HG02884 (cell line): Measurements from ENCODE around the gene HBB.
"Not testable (repeated sequence)": the region's sequence is repeated elsewhere in the genome, so short reads cannot be mapped to it uniquely, and the experiment has no call there.

Experiments used
- ATAC-seq: cut with Tn5 transposase; IDR thresholded peaks from one replicate; pipeline ENCODE4 v1.9.1; 2021; ENCODE audit warnings: mild to moderate bottlenecking, moderate library complexity; ENCODE audit not compliant: unreplicated experiment

HBB gene

DNA sequence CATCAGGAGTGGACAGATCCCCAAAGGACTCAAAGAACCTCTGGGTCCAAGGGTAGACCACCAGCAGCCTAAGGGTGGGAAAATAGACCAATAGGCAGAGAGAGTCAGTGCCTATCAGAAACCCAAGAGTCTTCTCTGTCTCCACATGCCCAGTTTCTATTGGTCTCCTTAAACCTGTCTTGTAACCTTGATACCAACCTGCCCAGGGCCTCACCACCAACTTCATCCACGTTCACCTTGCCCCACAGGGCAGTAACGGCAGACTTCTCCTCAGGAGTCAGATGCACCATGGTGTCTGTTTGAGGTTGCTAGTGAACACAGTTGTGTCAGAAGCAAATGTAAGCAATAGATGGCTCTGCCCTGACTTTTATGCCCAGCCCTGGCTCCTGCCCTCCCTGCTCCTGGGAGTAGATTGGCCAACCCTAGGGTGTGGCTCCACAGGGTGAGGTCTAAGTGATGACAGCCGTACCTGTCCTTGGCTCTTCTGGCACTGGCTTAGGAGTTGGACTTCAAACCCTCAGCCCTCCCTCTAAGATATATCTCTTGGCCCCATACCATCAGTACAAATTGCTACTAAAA lies at the start of gene HBB:
HBB (minus strand) TSS at position 340 of the 579 bp plus-strand sequence; CDS start at position 290, 50 bp downstream.
- ATAC-seq = no peak

DNA sequence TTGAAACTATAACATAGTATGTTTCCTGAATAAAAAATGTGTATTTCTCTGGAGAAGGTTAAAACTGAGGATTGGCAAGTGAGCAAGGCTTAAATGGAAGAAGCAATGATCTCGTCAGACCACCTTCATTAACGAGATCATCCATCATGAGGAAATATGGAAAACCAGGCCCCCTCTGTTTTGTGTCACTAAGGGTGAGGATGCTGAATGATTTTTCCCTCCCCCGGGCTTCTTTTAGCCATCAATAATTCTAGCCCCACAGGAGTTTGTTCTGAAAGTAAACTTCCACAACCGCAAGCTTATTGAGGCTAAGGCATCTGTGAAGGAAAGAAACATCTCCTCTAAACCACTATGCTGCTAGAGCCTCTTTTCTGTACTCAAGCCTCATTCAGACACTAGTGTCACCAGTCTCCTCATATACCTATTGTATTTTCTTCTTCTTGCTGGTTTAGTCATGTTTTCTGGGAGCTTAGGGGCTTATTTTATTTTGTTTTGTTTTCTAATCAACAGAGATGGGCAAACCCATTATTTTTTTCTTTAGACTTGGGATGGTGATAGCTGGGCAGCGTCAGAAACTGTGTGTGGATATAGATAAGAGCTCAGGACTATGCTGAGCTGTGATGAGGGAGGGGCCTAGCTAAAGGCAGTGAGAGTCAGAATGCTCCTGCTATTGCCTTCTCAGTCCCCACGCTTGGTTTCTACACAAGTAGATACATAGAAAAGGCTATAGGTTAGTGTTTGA lies 48.7 kb upstream of the HBB start:
- no peak for ATAC-seq

DNA sequence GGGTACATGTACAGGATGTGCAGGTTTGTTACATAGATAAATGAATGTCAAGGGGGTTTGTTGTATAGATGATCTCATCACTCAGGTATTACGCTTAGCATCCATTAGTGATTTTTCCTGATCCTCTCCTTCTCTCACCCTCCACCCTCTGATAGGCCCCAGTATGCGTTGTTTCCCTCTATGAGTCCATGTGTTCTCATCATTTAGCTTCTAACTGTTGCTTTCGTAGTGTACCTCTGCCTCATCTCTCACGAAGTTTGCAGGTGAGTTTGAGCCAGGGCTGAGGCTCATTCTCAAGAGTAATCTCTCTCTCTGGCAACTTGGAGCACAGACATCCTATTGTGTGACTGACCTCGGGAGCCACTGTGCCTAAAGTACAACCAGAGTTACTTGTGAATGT lies 47.5 kb upstream of the HBB start:
- ATAC-seq = no peak

DNA sequence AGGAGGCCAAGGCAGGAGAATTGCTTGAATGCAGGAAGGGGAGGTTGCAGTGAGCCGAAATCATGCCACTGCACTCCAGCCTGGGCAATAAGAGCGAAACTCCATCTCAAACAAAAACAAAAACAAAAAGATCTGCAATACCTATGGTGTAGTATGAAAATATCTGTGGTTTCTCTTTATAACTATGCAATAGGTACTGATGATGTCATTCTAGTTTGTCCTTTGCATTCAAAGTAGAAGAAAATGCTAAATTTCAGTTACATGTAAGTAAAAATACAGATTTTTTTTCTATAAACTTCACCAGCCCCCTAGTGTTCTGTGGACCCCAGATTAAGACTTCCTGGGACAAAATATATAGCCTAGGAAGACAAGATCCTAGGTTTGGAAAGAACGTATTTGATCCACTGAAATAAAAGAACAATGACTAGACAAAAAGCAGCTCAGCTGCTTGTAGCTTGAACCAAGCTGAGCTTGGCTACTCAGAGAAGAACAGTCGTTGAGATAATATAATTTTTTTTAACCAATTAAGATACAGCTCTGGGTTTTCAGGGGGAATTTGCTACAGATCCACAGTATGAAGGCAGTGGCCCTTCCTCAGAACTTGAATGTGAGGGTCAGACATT lies 45.6 kb upstream of the HBB start:
- no peak for ATAC-seq

DNA sequence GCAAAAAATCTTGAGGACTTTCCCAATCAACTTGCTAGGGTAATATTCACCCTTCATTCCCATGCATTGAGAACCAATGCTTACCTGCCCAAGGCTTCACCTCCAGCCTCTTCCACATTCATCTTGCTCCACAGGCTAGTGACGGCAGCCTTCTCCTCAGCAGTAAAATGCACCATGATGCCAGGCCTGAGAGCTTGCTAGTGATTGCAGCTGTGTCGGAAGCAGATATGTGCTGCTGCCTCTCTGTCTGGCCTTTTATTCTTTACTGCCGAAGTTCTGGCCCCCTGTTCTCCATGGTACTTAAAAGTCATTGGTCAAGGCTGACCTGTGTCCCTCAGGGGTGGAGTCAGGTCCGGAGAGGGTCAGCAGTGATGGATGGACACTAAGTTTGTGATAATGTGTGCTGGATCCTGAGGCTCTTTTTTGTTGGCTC lies 42.9 kb upstream of the HBB start, which contains the start of gene HBE1:
HBE1 (minus strand) TSS at position 231 of the 433 bp plus-strand sequence; CDS start at position 176, 55 bp downstream.
- ATAC-seq = no peak

DNA sequence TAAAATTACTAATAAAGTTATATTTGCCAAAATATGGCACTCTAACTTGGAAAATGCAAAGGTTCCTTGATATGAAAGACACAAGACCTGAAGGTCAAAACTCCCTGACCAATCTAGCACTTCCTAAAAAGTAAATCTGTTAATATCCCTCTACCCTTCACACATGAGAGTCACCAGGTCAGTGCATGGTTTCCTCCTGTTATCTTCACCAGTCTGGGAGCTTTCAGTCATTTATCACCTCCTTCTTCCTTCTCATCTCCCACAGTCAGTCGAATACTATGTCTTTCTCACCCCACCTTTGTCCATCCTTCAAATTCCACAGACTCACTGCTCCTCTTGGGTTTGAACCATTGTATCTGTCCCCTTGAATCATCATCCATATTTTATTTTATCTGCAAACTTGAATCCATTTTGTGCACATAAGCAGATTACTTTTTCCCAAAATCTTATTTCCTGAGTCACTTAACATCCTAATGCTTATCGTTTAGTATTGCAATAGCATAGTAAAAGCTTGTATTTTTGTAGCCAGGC lies 40.2 kb upstream of the HBB start:
- no peak for ATAC-seq

DNA sequence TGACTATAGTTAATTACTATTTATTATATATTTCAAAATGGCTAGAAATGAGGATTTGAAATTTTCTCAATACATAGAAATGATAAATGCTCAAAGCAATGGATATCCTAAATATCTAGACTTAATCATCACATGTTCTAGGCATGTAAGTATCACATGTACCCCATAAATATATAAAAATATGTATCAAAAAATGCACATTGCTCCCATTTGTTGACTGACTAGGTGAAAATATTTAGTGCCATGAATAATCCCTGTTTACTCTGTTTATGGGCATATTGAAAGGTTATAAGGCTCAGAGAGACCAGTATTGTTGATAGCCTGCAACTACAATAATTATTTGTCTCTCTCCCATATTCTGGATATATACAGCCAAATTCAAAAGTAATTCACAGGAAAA lies 39.7 kb upstream of the HBB start:
- no peak for ATAC-seq

DNA sequence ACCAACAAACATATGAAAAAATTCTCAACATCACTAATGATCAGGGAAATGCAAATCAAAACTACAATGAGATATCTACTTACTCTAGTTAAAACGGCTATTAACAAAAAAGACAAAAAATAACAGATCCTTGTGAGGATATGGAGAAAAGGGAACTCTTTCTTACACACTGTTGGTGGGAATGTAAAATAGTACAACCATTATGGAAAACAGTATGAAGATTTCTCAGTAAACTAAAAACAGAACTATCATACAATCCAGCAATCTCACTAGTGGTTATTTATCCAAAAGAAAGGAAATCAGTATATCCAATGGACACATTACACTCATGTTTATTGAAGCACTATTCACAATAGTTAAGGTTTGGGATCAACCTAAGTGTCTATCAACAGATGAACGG lies 39.0 kb upstream of the HBB start:
- no peak for ATAC-seq

DNA sequence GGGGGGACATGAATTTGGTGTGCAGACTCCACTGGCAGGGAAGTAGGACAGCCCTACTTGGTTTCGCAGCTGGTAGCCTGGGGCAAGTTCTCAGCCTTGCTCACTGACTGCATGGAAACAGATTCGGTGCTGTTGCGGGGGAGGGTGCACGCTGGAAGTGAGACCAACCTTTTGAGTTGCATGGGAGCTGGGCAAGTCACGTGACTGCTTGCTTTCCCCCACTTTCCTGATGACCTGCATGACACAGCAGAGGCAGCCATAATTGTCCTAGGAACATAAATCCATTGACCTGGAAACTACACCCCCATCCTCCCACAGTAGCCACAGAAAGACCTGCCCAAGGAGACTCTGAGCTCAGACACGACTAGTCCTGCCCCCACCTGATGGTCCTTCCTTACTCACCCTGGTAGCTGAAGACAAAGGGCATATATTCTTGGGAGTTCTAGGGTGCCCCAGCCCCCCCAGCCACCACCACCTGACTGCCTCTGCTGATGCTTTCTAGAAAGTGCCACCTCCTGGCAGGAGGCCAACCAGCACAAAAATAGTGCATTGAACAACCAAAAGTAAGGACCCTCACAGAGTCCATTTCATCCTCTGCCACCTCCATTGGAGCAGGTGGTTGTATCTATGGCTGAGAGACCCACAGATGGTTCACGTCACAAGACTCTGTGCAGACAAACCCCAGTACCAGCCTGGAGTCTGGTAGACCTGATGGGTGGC lies 31.8 kb upstream of the HBB start:
- no peak for ATAC-seq

DNA sequence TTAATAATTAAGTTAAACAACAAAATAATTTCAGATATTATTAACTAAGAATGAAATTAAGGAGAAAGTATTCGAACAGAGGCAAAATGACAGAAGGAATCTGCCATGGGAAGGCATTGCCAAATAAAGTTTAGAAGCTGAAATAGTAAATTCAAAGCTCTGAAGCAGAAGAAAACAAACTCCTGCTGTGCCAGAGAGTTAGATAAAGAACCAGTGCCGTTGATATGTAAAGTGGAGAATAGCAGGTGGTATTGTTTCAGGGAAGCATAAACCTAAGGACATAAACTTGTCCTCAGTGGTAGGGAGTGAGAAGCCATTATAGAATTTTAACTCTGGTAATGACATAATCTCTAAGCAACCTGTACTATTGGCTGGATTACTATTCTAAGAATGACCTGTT lies 30.4 kb upstream of the HBB start:
- no peak for ATAC-seq

DNA sequence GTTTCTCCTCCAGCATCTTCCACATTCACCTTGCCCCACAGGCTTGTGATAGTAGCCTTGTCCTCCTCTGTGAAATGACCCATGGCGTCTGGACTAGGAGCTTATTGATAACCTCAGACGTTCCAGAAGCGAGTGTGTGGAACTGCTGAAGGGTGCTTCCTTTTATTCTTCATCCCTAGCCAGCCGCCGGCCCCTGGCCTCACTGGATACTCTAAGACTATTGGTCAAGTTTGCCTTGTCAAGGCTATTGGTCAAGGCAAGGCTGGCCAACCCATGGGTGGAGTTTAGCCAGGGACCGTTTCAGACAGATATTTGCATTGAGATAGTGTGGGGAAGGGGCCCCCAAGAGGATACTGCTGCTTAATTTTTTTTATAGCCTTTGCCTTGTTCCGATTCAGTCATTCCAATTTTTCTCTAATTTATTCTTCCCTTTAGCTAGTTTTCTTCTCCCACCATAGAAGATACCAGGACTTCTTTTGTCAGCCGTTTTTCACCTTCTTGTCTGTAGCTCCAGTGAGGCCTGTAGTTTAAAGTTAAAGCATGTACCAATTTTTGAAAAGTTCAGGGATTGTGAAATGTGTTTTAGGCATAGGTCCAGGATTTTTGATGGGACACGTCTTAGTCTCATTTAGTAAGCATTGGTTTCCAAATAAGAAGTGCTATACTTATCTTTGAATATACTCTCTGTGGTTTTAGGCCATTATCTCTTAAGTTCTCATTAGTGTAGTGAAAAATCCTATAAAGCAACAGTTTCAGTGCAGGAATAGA lies 28.0 kb upstream of the HBB start, which contains the start of gene HBG2:
HBG2 (minus strand) TSS at position 136 of the 768 bp plus-strand sequence; CDS start at position 83, 53 bp downstream.
- ATAC-seq = not testable (repeated sequence)

DNA sequence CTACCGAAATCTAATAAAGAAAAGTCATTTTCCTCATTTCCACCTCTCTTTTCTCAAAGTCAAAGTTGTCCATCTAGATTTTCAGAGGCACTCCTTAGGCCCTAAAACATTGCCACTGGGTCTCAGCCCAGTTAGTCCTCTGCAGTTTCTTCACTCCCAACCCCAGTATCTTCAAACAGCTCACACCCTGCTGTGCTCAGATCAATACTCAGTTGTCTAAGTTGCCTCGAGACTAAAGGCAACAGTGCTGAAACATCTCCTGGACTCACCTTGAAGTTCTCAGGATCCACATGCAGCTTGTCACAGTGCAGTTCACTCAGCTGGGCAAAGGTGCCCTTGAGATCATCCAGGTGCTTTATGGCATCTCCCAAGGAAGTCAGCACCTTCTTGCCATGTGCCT lies 27.2 kb upstream of the HBB start:
- not testable (repeated sequence) for ATAC-seq

DNA sequence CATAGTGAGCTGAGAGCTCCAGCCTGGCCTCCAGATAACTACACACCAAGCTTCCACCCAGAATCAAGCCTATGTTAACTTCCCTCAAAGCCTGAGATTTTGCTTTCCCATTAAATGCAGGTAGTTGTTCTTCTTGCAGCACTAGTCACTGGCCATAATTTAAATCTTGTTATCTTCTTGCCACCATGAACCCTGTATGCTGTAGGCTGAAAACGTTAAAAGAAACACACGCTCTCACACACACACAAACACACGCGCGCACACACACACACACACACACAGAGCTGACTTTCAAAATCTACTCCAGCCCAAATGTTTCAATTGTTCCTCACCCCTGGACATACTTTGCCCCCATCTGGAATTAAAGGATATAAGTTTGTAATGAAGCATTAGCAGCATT lies 26.6 kb upstream of the HBB start:
- ATAC-seq = not testable (repeated sequence)

DNA sequence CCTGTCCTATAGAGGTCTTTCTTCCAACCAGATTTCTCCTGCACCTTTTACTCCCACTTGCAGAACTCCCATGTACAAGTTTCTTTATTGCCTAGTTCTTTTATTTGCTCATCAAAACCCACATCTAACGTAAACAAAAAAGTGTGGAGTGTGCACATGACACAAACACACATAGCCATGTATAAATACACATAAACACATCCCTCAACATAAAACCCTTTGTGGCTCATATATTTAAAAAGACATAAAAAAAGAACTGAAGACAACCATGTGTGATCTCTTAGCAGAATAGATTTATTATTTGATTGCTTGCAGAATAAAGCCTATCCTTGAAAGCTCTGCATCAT lies 26.0 kb upstream of the HBB start:
- no peak for ATAC-seq

DNA sequence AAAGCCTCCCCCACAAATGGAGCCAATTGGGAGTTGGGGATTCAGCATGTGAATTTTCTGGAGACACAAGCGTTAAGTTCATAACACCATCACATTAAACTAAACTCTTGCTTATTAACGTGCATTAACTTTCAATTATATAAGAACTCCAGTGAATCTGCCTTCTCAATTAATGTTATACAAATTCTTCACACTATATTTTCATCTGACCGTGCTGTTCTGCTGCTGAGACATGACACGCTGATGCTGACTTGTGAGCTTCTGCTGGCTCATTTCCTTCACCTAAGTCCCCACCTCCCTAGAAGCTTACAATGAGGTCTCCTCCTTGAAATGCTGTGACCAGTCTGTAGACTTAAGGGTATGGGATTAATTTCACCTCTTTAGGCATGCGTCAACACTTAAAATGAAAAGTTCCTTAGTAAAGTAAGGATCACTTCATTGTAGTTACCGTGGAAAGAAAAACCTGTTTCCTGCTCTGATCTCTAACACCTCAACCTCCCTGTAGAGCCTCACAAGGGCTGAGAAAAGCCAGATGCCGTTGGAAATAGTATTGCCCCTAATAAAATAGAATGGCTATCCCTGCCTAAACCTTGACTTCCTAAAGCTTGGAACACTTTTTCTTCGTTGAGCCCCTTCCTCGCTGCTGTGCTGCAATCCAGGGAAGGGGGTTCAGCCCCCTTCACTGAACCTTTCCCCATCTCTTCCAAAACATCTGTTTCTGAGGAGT lies 25.5 kb upstream of the HBB start:
- ATAC-seq = no peak

DNA sequence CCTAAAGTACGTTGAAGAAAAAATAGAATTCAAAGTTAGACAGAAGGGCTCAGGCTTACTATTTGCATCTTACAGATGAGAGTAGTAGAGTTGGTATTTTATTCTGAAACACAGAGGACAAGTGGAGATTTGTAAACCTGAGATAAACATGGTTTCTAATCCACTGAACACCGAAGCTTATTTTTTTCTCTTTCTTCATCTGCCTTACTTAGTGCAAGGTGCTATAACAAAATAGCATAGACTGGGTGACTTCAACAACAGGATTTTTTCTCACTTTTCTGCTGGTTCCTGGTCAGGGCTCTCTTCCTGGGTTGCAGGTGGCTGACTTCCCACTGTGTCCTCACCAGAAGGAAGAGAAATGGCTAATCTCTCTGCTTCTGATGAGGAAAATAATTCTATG lies 24.9 kb upstream of the HBB start:
- ATAC-seq = no peak

DNA sequence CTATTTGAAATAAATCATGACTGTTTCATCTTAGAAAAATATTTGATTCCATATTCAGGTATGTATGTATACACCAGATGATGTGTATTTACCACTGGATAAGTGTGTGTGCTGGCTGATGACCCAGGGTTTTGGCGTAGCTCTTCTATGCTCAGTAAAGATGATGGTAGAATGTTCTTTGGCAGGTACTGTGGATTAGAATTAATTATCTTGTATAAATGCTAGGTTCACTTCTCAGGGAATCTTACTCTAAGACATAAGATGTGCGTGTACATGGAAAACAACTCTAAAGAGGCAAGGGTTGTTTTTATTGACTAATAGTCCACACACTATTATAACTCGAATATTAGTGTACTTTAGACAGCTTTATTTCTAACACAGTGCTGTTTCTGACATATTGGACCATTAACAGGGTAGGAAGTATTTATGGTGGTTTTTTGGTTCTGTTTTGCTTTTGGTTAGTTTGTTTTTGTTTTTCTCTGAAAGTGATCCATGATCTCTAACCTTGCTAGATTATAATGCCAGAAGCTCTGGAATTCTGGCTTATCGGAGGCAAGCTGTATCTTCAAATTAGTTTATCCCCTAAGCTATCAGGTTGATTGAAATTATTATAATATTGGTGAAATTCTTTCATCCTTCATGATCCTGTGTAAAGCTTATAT lies 23.8 kb upstream of the HBB start:
- no peak for ATAC-seq

DNA sequence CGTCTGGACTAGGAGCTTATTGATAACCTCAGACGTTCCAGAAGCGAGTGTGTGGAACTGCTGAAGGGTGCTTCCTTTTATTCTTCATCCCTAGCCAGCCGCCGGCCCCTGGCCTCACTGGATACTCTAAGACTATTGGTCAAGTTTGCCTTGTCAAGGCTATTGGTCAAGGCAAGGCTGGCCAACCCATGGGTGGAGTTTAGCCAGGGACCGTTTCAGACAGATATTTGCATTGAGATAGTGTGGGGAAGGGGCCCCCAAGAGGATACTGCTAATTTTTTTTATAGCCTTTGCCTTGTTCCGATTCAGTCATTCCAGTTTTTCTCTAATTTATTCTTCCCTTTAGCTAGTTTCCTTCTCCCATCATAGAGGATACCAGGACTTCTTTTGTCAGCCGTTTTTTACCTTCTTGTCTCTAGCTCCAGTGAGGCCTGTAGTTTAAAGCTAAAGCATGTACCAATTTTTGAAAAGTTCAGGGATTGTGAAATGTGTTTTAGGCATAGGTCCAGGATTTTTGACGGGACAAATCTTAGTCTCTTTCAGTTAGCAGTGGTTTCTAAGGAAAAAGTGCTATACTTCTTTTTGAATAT lies 23.0 kb upstream of the HBB start, which contains the start of gene HBG1:
HBG1 (minus strand) TSS at position 51 of the 590 bp plus-strand sequence. CDS start 53 bp downstream, outside the sequence.
- ATAC-seq = not testable (repeated sequence)

DNA sequence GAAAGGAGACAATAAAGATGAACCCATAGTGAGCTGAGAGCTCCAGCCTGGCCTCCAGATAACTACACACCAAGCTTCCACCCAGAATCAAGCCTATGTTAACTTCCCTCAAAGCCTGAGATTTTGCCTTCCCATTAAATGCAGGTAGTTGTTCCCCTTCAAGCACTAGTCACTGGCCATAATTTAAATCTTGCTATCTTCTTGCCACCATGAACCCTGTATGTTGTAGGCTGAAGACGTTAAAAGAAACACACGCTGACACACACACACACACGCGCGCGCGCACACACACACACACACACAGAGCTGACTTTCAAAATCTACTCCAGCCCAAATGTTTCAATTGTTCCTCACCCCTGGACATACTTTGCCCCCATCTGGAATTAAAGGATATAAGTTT lies 21.6 kb upstream of the HBB start:
- not testable (repeated sequence) for ATAC-seq
